Mesothelial cell of epicardium (in vitro differentiated cells): ENCODE results near the gene GALNT10. TPM values are rescaled to one million over a fixed set of nuclear protein-coding genes. Genes with fewer than 3 reads are reported as not detected.
A peak's percentile ranks its signal among the peaks of the same experiment; 100 is the strongest.

Experiments used
- DNase-seq, 2 experiments: peaks; one replicate each; pipeline ENCODE4 v3.0.0; 2021; ENCODE audit warnings: low spot score in 2 of 2; ENCODE audit not compliant: unreplicated experiment in 2 of 2
- H3K27ac Mint-ChIP-seq: 2 replicates; pipeline ENCODE4 v1.8.0; 2021; ENCODE audit warnings: mixed read lengths
- H3K27me3 Mint-ChIP-seq: 2 replicates; pipeline ENCODE4 v1.8.0; 2021; ENCODE audit warnings: low read depth, mixed read lengths
- H3K36me3 Mint-ChIP-seq: 2 replicates; pipeline ENCODE4 v1.8.0; 2021; ENCODE audit warnings: mixed read lengths
- H3K4me1 Mint-ChIP-seq: 2 replicates; pipeline ENCODE4 v1.8.0; 2021; ENCODE audit warnings: mixed read lengths
- H3K4me3 Mint-ChIP-seq: 2 replicates; pipeline ENCODE4 v1.8.0; 2021; ENCODE audit warnings: mild to moderate bottlenecking, moderate library complexity, mixed read lengths
- H3K9me3 Mint-ChIP-seq: 2 replicates; pipeline ENCODE4 v1.8.0; 2021; ENCODE audit warnings: mixed read lengths
- total RNA-seq: library from RNA; stranded (reverse); gene quantifications from 3 replicates; pipeline ENCODE4 v1.2.1, GENCODE V29; 2021
- TF ChIP-seq, protein P1 (sequence below): fragments of 200-600 bp; sonication (generic); IDR thresholded peaks from one replicate; pipeline ENCODE4 v1.5.0; 2021; ENCODE audit warnings: antibody characterized with exemption; ENCODE audit not compliant: unreplicated experiment

GALNT10 gene
- total RNA-seq, 1 donor from 2014 or later: 13.9 TPM

DNA sequence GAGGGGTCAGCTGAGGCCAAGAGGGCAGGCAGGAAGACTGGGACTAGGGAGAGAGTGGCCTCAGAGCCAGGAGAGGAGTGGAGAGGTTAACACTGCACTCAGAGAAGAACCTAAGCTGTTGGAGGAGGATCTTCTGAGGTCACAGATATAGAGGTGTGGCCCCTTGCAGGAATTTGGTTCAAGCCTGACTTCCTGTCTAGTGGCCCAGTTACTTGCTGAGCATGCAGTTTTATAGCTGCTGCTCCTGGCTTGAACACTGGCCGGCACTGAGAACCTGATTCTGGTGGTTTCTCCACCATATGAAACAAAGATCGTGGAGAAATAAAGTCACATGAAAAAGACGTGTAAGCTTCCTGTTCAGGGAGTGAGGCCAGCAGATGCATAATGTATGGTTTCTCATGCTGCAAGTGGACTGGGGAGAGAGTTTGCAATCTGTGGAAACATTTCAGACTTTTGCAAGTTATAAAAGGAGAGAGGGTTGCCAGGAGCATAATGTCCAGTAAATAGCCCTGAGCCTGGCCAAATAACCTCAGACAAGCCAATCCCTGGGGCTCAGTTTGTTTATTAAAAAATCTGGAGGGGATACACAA, 82.6 kb downstream of the GALNT10 start:
- Mint-ChIP-seq H3K9me3 (no peaks in the 10 kb centered on the region), H3K4me3 (no peak overlapping the region), H3K27ac (peak overlapping the region; percentile 62), H3K36me3 (no peaks in the 10 kb centered on the region), H3K27me3 (no peaks in the 10 kb centered on the region), H3K4me1 (peaks cover 41% of the 10 kb centered on the region)
- no peak for DNase-seq
- TF ChIP-seq, protein P1, sequence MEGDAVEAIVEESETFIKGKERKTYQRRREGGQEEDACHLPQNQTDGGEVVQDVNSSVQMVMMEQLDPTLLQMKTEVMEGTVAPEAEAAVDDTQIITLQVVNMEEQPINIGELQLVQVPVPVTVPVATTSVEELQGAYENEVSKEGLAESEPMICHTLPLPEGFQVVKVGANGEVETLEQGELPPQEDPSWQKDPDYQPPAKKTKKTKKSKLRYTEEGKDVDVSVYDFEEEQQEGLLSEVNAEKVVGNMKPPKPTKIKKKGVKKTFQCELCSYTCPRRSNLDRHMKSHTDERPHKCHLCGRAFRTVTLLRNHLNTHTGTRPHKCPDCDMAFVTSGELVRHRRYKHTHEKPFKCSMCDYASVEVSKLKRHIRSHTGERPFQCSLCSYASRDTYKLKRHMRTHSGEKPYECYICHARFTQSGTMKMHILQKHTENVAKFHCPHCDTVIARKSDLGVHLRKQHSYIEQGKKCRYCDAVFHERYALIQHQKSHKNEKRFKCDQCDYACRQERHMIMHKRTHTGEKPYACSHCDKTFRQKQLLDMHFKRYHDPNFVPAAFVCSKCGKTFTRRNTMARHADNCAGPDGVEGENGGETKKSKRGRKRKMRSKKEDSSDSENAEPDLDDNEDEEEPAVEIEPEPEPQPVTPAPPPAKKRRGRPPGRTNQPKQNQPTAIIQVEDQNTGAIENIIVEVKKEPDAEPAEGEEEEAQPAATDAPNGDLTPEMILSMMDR: no peak

DNA sequence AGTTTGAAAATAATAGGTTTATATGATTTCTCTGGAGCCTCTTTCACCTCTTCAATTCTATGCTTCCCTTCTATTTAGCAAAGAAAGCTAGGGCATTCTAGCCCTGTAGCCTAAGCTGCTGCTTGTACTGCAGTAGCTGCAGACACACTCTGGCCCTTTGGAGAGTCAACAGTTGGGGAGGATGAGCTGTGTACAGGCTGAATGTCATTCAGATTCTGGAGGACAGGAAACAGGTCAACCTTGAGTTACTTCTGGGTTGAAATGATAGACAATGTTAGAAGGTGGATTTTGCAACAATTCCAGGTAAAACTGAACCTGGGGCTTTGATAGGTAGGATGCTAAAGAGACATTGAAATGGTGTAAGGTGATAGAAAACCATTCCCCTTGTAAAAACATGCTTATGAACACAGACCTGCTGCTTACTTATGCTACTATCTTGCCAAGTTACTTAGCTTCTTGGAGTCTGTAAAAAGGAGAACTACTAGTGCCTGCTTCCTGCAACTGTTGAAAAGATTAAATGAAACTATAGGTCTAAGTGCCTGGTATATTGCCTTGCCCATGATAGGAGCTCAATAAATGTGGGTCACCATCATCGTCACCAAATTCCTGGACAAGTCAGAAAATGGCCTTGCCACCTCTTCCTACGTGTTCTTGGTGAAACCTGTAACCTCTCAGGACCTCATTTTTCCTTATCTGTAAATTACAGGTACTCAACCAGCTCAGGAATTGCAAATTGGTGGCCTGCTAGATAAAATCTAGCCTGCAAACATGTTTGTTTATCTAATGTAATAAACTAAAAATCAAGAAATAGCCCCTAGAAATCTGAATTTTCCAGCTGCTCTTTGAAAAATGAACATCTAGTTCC, 83.7 kb downstream of the GALNT10 start:
- TF ChIP-seq, protein P1: no peak
- H3K36me3 Mint-ChIP-seq: no peaks in the 10 kb centered on the region
- no peak overlapping the region for H3K27ac Mint-ChIP-seq
- H3K9me3 Mint-ChIP-seq: no peaks in the 10 kb centered on the region
- H3K4me3 Mint-ChIP-seq: no peak overlapping the region
- DNase-seq: no peak
- H3K4me1 Mint-ChIP-seq: peaks cover 41% of the 10 kb centered on the region
- H3K27me3 Mint-ChIP-seq: no peaks in the 10 kb centered on the region

DNA sequence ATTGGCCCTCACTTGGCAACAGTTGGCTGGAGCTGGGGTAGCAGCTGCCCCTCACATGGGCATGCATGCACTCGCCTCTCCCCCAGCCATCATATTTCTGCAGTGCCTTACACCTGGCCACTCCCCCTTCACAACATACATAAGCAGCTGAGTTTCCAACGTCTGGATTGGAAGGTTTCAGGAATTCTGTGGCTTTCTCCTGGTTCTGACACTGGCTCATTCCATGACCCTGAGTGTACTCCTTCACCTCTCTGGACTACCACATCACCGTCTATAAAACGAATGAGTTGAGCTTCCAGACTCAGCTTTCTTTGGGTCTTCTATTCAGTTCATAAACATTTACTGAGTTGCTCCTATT, 84.3 kb downstream of the GALNT10 start:
- Mint-ChIP-seq H3K4me3 (no peak overlapping the region), H3K27ac (no peak overlapping the region), H3K36me3 (no peaks in the 10 kb centered on the region), H3K9me3 (no peaks in the 10 kb centered on the region), H3K4me1 (peaks cover 41% of the 10 kb centered on the region), H3K27me3 (no peaks in the 10 kb centered on the region)
- TF ChIP-seq, protein P1: no peak
- no peak for DNase-seq

DNA sequence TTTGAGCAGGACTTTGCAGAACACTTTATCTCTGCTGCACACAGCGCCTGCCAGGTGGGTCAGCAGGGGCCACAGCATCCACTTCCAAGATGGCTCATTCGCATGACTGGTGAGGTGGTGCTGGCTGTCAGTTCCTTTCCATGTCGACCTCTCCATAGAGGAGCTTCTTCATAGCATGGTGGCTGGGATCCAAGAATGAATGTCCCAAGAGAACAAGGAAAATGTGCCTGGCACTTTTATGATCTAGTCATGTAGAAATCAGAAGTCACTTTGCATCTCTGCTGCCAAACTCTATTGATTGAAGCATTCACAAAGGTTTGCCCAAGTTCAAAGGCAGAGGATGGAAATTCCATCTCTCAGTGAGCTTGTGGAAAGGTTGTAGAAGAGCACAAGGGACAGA, 85.0 kb downstream of the GALNT10 start:
- Mint-ChIP-seq H3K27me3 (no peaks in the 10 kb centered on the region), H3K4me3 (no peak overlapping the region), H3K4me1 (peaks cover 41% of the 10 kb centered on the region), H3K36me3 (no peaks in the 10 kb centered on the region), H3K9me3 (no peaks in the 10 kb centered on the region), H3K27ac (no peak overlapping the region)
- DNase-seq: no peak
- TF ChIP-seq, protein P1: no peak

DNA sequence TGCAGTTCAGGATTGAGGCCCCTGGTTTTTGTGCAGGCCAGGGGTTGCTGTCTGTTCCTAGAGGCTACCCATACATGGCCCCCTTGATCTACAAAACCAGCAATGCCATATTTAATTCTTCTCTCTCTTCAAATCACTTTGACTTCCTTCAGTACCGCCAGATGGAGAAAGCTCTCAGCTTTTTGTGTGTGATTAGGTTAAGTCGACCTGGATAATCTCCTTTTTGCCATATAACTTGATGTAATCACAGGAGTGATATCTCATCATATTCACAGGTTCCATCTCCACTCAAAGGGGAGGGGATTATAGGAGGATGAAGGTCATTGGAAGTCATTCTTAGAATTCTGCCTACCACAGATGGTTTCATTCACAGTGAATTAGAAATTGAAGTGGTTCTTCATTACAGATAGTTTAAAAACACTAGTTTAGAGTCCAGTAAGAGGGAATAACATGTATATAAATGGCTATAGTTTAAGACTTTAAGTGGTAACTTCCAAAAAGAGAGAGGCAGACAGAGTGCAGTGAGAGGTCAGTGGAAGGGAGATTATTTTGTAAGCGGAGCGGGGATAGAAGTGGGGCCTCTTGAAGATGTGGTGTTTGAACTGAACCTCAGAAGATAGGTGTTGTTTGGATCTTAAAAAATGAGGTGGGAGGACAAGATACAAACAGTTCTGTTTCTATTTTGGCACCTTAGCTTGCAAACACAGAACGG, 85.9 kb downstream of the GALNT10 start:
- H3K36me3 Mint-ChIP-seq: no peaks in the 10 kb centered on the region

More for the DNA sequence above, 85.9 kb downstream of the GALNT10 start:
- peak overlapping the region; percentile 44 for H3K27ac Mint-ChIP-seq
- no peaks in the 10 kb centered on the region for H3K27me3 Mint-ChIP-seq
- peaks cover 41% of the 10 kb centered on the region for H3K4me1 Mint-ChIP-seq
- no peak overlapping the region for H3K4me3 Mint-ChIP-seq
- TF ChIP-seq, protein P1: no peak
- H3K9me3 Mint-ChIP-seq: no peaks in the 10 kb centered on the region
- DNase-seq: no peak
